Mammary epithelial cell (primary cell): ENCODE measurements around the gene NCK1.

Experiments used
- EZH2 ChIP-seq: IDR thresholded peaks from 2 replicates; pipeline ENCODE4 v1.6.1; 2012; ENCODE audit warnings: low read length, inconsistent platforms, borderline replicate concordance
- TF ChIP-seq, protein P1 (sequence below), 2 donors: IDR thresholded peaks in 1 of 2; conservative IDR thresholded peaks in 1 of 2; 2 replicates each; pipeline ENCODE4 v1.5.1; 2011 to 2012; ENCODE audit warnings: inconsistent platforms in 2 of 2, low read length in 2 of 2, mild to moderate bottlenecking in 2 of 2, control low read depth in 1 of 2, low read depth in 1 of 2; ENCODE audit not compliant: insufficient read depth in 1 of 2; ENCODE audit errors: extremely low read depth in 1 of 2

DNA sequence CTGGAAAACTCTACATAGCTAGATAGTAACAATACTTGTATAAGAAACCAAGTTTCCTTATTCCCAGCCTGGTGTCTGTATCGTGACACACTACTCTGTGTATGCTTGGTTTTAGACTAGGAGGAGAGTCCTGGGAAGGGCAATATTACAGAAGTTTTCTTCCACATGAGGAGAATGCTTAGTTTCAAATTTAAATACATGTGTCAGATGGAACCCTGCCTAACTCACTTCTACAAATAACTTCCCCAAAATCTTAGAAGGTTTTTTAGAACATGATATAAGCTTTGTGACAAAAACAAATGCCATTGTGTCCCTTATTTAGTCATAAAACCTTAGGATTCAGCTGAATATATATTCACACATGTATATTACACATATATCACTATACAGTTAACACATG lies 88.6 kb downstream of the NCK1 start:
- TF ChIP-seq, protein P1, sequence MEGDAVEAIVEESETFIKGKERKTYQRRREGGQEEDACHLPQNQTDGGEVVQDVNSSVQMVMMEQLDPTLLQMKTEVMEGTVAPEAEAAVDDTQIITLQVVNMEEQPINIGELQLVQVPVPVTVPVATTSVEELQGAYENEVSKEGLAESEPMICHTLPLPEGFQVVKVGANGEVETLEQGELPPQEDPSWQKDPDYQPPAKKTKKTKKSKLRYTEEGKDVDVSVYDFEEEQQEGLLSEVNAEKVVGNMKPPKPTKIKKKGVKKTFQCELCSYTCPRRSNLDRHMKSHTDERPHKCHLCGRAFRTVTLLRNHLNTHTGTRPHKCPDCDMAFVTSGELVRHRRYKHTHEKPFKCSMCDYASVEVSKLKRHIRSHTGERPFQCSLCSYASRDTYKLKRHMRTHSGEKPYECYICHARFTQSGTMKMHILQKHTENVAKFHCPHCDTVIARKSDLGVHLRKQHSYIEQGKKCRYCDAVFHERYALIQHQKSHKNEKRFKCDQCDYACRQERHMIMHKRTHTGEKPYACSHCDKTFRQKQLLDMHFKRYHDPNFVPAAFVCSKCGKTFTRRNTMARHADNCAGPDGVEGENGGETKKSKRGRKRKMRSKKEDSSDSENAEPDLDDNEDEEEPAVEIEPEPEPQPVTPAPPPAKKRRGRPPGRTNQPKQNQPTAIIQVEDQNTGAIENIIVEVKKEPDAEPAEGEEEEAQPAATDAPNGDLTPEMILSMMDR (conservative IDR thresholded peaks at IDR 0.05 in 1 of 2, IDR thresholded peaks at IDR 0.05 in 1 of 2; ENCODE audit: extremely low read depth in 1 of 2, insufficient read depth in 1 of 2, low read depth in 1 of 2, low read length in 2 of 2) = no peak
- TF ChIP-seq EZH2 = no peak
